Activated T-cell treated with anti-CD3 and anti-CD28 coated beads for 1 hour (primary cell): ENCODE measurements around the gene RLF.
A peak's percentile ranks its signal among the peaks of the same experiment; 100 is the strongest.
"Not testable (repeated sequence)": the region's sequence is repeated elsewhere in the genome, so short reads cannot be mapped to it uniquely, and the experiment has no call there.

Experiments used
- DNase-seq: peaks from one replicate; pipeline ENCODE4 v3.0.0-alpha.2; 2020; ENCODE audit warnings: low read depth

Gene RLF

DNA sequence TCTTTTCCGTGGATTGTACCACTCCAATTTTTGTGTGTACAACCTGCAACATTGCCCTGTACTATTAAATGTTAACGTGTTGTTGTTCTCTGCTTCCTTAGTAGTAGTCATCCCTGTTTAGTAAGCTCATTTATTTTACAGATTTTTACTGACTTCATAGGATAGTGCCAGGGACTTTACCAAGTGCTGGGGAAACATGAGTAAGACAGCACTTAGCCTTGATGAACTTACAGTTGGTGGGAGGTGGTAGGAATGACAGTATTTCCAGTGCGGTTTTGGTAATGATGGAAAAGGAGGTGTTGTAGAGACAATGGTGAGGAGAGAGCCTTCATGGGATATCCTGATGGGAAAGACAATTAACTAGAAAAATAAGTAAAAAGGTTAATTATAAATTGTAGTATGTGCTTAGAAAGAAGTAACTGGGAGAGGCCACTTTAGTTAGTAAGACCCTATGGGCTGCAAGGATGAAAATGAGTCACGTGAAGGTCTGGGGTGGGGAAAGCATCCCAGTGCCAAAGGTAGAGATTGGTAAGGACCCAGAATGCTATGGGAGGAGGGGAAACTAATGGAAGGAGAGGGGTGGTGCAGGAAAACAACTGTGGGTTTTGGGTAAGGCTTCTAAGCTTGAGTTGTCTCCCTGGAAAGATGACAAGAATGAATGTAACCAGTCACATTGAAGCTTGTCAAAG lies 1.7 kb downstream of the RLF start:
- DNase-seq = no peak

DNA sequence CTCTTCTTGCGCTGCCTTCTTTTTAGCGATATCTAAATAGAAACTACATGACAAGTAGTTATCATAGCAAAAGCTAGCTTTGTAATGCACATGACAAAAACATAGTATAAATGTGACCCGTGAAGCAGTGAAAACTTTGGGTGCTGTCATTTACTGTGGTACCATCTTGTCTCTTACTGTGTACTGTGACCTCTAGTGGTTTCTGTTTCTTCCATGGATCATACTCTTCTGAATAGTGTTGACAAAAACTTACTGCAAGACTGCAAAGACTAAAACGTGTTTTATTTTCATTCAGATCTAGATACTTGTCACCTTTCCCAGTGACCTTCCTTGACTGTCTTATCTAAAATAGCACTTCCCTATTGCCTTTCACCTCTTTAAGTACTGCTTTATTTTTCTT lies 6.1 kb downstream of the RLF start:
- DNase-seq = no peak

DNA sequence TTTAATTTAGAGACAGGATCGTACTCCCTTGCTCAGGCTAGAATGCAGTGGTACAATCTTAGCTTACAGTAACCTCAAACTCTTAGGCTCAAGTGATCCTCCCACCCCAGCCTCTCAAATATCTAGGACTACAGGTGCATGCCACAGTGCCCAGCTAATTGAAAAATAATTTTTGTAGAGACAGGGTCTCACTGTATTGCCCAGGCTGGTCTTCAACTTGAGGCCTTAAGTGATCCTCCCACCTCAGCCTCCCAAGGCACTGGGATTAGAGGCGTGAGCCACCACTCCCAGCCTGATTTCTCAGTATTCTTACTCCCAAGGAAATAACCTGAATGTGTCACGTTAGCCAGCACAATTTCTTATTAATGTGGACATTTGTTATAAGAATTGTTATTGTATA lies 9.8 kb downstream of the RLF start:
- DNase-seq = no peak

DNA sequence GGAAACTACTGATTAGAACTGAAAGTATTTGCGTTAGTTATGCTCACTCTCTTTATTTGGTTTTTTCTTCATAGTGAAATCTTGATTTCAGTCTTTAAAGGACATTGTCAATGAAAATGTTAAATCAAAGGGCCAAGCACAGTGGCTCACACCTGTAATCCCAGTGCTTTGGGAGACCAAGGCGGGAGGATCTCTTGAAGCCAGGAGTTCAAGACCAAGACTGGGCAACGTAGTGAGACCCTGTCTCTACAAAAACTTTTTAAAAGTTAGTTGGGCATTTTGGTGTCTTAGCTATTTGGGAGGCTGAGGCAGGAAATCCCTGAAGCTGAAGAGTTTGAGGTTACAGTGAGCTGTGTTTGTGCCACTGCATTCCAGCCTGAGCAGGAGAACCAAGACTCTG lies 13.6 kb downstream of the RLF start:
- DNase-seq = no peak

DNA sequence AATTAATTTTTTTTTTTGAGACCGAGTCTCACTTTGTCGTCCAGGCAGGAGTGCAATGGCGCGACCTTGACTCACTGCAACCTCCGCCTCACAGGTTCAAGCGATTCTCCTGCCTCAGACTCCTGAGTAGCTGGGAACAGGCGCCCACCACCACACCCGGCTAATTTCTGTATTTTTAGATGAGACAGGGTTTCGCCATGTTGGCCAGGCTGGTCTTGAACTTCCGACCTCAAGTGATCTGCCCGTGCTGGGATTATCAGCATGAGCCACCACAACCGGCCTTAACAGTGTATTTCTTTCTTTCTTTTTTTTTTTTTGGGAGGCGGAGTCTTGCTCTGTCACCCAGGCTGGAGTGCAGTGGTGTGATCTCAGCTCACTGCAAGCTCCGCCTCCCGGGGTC lies 15.8 kb downstream of the RLF start:
- not testable (repeated sequence) for DNase-seq

DNA sequence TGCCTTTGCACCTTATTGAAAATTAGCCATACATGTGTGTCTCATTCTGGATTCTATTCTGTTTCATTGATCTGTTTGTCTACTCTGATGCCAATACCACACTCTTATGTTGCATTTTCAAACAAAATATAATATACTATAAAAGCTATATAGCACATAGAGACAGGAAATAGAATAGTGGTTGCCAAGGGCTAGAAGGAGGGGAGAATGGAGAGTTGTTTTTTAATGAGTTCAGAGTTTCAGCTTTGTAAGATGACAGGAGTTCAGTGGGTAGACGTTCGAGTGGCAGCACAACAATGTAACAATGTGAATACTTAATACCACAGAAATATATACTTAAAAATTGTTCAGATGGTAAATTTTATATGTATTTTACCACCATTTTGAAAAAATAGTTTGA lies 17.0 kb downstream of the RLF start:
- no peak for DNase-seq

DNA sequence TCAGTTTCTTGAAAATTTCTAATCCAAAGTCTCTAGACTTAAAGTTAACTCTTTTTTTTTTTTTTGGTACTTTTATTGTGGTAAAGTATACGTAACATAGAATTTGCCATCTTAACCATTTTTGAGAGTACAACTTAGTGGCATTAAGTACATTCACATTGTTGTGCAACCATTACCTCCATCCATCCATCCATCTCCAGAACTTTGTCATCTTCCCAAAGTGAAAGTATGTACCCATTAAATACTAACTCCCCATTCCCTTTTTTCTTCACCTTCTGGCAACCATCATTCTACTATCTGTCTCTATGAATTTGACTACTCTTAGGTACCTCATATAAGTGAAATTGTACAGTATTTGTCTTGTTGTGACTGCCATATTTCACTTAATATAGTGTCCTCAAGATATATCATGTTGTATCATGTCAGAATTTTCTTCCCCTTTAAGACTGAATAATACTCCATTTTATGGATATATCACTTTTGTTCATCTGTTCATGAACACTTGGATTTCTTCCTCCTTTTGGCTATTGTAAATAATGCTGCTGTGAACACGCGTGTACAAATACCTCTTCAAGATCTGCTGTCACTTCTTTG lies 18.4 kb downstream of the RLF start:
- no peak for DNase-seq

DNA sequence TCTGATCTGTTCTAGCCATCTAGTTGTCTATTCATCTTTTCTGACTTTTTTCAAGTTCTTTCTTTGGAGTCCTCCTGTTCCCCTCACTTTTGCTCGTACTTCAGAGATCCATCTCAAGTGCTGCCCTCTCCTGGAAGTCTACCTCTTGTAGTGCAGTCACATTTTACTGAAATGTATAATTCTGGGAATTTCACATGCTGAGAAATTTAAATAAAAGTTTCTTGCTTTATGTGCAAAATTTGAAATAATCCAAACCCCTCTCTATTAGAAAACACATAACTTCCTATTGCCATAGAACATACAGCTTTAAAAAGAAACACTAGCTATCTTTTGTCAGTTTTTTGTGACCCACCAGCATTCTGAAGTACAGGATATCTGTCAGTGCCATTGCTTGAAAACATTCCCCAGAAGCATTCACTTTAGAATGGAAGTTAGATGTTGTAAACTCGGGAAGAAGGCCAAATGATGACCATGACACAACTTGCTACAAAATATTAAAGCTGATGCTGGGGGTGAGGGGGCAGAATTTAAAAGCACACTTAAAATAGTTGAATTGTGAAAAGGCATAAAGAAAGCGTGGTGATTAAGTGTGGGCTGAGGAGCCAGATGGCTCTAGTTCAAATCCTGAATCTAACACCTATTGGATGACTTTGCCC lies 22.0 kb downstream of the RLF start:
- DNase-seq = no peak

DNA sequence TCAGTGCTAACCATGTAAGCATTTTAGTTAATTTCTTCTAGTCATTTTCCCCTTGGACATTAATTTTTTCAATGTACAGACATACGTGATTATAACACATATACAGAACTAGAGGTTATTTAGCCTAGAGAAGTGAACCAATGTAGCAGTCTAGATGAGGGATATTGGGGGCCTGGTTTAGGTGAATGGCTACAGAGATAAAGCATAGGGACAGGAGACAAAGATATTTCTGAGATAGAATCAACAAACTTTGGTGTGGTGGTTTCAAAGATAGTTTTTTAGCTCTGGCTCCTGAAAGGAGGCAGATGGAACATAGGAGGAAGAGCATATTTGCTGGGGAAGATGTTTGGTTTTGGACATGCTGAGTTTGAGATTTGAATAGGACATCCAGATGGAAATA lies 23.0 kb downstream of the RLF start:
- DNase-seq = no peak

DNA sequence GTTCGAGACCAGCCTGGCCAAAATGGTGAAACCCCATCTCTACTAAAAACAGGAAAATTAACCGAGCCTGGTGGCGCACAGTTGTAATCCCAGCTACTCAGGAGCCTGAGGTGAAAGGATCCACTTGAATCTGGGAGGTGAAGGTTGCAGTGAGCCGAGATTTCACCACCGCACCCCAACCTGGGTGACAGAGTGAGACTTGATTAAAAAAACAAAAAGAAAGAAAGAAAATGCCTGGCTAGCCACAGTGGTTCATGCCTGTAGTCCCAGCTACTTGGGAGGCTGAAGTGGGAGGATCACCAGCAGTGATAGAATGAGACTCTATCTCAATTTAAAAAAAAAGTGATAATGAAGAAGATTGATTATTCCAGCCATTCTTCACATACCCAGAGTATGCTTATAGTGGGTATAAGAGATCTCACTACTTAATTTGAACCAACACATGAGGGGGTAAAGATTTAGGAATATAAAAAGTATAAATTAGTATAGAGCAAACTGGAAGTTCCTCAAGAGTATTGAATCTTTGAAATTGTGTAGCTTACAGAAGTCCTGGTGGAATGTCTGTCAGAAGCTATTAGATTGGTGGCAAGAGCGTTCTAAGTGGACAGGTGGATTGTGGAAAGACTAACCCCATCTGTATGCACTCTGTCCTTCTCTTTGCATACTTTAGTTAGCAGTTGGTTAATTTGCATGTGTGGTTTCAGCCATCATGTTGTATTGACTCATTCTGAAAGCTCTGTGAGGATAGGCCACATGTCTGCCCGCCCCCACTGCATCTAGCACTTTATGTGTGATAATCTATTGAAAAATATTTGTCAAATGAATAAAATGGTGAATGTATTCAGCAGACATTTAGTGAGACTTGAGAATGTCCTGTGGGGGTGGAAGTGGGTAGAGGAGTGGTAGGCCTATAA lies 25.0 kb downstream of the RLF start:
- peak; percentile 4 for DNase-seq

DNA sequence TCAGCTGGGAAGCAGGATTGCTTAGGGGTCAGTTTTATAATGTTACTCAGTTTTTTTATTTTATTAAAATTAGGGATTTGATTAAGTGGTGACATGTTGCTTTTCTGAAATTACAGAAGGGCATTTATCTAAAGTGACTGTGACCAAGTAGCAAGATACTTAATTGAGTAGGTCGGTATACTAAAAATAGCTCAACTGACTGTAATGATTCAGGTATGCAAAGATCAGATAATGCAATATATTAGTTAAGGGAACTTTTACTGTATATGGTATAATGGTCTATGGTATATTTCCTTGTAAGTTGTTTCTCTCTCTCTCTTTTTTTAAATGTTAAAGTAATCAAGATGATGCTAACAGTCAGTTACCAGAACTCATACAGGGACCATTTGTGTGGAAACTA lies 26.2 kb downstream of the RLF start:
- no peak for DNase-seq

DNA sequence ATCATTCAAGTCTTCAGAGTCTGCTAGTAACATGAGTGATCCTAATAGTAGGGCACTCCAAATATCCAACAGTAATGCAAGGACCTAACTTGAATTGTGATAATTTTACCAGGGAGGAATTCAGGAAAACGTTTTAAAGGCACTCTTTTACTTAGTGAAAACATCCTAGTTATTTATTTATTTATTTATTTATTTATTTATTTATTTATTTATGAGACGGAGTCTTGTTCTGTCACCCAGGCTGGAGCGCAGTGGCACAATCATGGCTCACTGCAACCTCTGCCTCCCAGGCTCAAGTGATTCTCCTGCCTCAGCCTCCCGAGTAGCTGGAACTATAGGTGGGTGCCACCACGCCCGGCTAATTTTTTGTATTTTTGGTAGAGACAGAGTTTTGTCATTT lies 33.5 kb downstream of the RLF start:
- not testable (repeated sequence) for DNase-seq

DNA sequence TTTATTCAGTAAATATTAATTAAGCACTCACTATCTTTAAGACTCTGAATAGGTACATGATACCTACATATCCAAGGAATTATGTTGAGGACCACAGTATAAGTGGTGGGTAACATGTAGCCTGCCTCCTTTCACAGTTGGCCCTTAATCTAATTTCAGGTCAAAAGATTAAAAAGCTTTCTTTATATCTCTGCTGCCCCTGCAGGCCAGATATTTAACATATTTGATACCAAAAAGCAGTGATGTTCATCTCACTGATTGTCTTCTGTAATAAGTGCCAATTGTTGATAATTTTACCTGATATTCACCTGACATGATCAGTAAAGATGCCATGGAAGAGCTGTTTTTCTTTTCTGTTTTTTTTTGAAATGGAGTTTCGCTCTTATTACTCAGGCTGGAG lies 36.5 kb downstream of the RLF start:
- no peak for DNase-seq

DNA sequence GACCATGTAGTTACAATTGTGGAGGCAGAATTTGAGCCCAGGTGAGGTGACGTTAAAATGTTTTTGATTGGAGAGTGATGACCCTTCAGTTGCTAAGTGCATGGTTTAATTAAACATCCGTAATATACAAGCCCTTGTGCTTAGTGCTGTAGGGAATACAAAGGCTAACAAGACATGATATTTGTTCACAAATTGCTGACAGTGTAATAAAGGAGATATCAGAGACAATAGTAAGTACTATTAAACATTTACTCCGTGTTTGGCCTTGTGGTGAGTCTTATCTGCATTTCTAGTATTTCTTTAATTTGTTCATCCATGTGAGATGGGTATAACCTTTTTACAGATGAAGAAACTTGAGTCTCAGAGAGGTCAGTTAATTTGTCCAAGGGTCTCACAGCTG lies 37.9 kb downstream of the RLF start:
- no peak for DNase-seq

DNA sequence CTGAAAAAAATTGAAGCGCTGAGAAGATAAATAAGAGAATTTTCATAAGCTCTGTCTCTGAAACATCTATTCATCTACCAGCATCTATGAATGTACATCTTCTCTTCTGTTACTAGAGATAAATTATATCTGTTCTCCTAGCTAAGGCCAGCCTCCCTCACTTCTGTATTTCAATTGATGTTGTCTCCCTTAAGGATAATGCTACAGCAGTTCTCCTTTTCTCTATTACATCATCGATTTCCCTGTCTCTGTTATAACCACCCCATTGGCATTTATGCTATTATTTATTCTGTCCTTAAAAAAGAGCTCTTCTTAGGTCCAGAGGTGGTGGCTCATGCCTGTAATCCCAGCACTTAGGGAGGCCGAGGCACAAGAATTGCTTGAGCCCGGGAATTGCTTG lies 43.7 kb downstream of the RLF start:
- no peak for DNase-seq

DNA sequence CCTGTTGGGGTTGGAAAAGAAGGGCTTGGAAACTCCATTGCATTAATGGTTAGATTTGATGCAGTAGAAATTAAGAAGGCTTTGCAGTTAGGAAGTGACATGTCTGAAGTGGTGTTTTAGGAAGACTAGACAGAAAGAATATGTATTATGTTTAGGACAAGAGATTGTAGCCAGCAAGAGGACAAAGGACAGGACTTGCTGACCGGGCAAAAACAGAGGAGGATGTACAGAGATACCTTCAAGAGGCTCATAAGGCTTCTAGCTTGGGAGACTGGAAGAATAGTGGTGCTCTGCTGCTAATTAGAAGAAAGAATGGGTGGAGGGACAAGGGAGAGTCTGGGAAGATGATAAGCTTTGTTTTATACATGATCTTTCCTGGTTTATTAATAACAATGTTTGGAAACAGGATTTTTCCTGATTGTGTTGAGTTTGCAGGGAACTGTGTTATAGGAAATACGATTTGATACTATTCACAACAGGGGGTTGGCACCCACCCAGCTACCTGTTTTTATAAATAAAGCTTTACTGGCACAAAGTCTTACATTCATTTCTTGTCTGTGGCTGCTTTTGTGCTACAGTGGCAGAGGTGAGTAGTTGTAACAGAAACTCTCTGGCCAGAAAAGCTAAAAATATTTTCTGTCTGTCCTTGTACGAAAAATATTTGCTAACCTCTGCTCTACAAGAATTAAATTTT lies 49.5 kb downstream of the RLF start:
- no peak for DNase-seq

DNA sequence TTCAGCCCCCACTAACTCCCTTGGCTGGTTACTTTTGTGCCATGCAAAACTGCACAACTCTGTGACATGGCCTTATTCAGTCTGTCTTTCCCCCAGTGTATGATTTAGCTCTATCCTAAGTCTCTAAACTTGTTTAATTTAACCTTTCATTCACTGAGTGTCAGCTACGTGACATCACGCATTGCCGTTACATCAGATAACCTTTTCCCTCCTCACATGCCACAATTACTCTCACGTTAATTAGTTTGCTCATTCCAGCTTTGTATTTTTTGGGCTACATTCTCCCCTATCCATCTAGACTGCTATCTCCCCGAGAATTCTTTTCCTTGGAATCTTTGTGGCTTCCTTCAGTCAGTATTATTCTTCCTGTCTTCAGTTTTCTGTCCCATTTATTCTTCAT lies 57.1 kb downstream of the RLF start:
- DNase-seq = no peak

DNA sequence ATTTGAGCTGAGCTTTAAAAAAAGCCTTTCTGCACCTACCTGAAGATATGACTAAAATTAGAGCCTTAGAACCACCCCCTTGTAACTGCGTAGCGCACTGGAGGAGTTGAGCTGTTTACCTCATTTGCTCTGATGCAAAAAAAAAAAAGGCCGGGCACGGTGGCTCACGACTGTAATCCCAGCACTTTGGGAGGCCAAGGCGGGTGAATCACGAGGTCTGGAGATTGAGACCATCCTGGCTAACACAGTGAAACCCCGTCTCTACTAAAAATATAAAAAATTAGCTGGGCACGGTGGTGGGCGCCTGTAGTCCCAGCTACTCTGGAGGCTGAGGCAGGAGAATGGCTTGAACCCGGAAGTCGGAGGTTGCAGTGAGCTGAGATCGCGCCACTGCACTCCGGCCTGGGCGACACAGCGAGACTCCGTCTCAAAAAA lies 60.3 kb downstream of the RLF start:
- DNase-seq = not testable (repeated sequence)

DNA sequence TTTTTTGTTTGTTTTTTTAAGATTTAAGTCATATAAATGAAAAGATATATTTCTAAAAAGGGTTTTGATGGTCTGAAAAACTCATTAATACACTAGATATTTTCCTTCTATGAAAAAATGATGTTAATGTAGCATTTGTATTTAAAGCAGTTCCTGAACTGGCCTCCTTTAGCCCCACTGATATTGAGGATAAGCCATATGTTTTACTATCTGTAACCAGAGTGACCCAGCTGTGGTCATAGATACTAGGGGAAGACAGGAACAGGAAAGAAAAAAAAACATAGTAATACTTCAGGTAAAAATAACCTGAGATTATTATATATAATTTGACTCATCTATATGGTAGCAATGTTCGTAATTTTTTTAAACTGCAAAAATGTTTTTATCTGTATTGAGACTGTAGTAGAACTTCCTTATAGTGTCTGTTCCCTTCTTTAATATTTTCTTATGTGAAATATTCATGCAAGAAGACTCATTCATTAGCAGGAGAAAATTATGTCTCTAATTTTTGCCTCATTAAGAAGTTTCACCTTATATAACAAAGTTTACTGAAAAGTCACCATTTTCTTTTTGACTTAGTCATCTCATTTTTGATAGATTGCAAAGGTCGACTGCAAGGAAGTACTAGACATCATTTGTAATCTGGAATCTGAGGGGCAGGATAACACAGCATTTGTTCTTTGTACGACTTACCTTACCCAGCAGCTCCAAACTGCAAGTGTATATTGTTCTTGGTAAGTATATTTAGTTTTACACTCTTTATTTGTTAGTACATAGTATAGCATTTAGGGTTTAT lies 61.0 kb downstream of the RLF start:
- no peak for DNase-seq

DNA sequence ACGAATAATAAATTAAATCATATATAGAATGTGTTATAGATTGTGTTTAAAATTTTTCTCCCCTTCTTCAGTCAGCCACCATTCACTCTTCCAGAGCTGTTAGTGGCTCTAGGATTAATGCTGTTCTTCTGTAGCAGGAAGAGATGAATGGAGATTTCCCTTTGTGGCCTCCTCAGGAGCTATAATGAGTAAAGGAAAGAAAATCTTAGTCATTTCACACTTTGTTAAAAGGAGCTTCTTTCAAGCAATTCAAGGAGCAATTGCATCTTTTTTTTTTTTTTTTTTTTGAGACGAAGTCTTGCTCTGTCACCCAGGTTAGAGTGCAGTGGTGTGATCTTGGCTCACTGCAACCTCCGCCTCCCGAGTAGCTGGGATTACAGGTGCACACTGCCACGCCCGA lies 62.9 kb downstream of the RLF start:
- no peak for DNase-seq

DNA sequence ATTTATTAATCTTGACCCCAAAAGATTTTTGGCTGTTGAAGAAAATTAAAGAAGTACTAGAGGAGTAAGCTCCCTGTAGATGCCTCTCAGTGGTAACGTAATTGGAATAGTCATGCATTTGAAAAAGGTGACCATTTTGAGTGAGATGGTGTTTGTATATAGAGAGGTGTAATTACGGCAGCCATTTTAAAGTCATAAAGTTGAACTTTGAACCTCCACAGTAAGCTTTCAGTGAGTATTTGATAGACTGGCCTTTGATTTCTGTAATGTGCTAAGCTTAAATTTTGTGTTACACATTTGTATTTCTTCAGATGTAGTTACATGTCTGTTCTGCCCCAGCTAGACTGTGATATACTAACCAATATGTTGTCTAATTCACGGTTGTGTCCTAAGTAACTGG lies 65.0 kb downstream of the RLF start:
- no peak for DNase-seq
